ENCODE data around the gene KDSR.

Gene KDSR

GRCh38 chr18:63307551-63308200 lies 59.3 kb downstream of the KDSR start:
- no peak for DNase-seq (ENCODE audit: extremely low read depth in 1 of 2, low read depth in 1 of 2)

DNA sequence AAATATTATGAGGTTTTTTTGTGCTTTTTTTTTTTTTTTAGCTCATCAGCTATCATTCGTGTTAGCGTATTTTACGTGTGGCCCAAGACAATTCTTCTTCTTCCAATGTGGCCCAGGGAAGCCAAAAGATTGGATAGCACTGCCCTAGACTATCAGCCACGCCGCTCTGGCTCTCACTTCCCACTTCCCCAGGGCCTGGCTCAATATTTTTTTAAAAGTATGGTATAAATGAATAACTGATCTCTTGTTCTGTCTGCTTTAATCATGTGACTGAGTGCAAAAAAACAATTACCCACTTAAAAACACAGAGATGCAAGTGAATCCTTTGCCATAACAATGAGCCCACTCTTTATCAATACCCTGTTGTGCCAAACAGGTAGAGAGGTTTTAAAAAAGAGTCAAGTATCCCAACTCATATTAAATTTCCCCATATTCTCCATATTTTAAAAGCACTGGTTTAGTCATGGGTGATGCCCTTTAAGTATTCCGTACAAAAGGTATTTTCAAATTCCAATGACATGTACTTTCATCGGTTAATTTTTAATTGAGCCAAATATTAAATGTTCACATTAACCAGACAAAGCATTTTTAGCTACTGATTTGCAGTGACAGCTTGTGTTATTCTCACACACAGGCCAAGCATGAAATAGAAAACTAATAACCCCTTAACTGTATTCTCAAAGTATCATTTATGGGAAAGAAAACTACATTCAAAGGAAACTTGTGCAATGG lies 60.0 kb downstream of the KDSR start:
- DNase-seq (ENCODE audit: extremely low read depth in 1 of 2, low read depth in 1 of 2) = no peak

GRCh38 chr18:63306249-63306648 lies 60.8 kb downstream of the KDSR start:
- no peak for DNase-seq (ENCODE audit: extremely low read depth in 1 of 2, low read depth in 1 of 2)

- DNase-seq (ENCODE audit: extremely low read depth in 1 of 2, low read depth in 1 of 2) = no peak
These were observed 63.5 kb downstream of the KDSR start for GRCh38 chr18:63303547-63303946.

DNA sequence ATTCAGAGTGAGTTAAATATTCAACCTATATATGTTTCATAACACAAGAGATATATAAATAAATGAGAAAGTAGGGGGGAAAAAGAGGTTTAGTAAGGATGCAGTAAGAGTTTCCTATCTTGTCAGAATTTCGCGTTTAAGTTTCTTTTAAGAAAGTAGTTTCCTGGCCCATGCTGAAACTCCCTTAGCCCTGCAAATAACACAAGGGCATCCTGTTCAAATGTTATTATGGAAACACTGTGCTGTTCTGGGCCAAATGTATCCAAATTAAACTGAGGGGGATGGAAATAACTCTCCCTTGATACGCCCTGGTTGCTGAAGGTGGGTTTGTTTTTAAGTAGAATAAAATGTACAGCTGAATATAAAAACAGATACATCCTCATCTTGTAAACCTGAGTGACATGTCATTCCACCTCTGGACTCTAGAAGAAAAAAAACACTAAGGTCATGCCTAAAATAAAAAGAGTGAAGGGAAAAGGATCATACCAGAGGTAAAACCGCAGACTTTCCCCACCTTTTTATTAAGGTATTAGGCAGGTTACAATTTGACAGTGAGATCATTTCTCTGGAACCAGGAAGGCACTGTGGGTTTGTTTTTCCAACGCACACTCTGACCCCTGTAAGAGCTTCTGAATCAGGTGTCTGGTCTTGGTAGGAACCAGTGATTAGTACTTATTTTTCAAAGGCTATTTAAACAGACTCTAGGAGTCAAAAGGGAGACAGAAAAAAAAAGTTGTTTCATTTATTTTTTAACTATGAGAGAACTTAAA lies 64.2 kb downstream of the KDSR start:
- no peak for DNase-seq (ENCODE audit: extremely low read depth in 1 of 2, low read depth in 1 of 2)

- DNase-seq (ENCODE audit: extremely low read depth in 1 of 2, low read depth in 1 of 2) = no peak
These were observed 64.8 kb downstream of the KDSR start for GRCh38 chr18:63302220-63302619.

- no peak for DNase-seq (ENCODE audit: extremely low read depth in 1 of 2, low read depth in 1 of 2)
These were observed 65.6 kb downstream of the KDSR start for GRCh38 chr18:63301434-63301833.

DNA sequence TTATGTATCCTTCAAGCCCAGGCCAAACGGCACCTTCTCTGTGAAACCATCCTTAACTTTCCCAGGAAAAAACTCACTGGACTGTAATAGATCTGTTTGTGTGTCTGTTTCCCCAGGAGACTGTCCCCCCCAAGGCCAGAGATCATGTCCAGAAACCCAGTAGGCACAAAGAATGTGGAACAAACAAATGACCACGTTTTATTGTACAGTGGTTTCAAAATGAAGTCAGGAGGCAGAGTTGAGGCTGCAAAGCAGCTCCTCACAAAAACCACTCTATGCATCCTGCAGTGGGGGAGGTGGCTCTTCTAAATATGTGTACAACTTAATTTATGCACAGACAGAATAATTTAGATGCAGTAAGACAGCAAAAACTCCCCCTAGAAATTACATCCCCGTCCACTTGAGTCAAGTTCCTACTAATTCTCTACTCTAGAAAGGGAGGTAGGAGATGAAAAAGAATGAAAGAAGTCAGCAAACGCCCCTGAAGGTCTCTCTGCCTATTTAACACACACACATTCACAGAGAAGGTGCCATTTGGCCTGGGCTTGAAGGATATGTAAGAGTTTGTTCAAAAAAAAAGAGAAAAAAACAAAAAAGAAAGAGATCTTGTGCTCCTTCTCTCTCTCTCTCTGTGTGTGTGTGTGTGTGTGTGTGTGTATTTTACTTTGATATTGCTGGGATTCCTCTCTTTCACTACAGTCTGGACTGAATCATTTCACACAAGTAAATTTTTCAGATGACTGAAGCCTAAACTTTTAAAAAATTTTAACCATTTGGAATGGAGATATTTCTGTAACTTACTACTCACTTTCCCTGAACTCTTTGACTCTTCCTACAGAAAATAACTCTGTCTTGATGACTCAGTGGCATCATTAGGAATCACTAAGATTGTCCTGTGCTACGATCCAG lies 66.9 kb downstream of the KDSR start:
- no peak for DNase-seq (ENCODE audit: extremely low read depth in 1 of 2, low read depth in 1 of 2)

DNA sequence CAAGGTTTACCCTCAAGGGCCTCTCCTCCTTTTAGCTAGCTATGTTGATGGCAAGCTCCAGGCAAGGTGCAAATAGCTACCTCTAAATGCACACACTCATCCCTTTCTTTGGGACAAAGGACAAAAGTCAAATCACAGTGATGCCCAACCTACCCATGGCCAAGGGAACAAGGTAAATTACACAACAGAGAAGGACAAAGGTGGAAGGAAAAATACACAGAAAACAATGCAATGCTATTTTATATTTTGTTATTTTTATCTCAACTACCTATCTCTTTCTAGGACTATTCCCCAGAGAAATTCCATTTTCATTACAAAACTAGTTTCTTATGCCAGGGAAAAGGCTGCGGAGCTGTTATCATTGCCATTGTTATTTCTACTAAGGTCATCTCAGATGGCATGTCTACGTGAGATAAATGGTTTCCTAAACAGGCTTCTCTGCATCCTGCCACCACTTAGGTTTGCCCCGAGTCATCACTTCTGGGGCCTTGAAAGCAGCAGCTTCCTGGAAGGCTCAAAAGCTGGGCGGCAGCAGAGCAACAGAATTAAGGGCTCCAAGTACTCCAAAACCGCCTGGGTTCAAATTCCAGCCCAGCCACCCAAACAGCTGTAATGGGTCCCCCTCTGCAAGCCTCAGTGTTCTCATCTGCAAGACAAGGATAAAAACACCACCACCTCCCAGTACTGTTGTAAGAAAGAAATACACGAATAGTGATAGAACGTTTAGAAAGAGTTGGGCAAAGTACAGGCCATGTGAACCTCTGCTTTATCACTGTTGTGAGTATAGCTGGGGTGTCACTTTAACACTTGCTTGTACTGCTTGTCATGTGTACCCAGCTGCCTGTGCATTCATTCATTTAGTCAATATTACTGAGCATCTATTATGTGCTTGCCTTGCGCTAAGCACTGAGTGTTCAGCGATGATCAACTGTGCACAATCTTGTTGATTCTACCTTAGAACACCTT lies 68.3 kb downstream of the KDSR start:
- DNase-seq (ENCODE audit: extremely low read depth in 1 of 2, low read depth in 1 of 2) = no peak

GRCh38 chr18:63297687-63298399 lies 69.2 kb downstream of the KDSR start:
- DNase-seq (ENCODE audit: extremely low read depth in 1 of 2, low read depth in 1 of 2) = no peak

DNA sequence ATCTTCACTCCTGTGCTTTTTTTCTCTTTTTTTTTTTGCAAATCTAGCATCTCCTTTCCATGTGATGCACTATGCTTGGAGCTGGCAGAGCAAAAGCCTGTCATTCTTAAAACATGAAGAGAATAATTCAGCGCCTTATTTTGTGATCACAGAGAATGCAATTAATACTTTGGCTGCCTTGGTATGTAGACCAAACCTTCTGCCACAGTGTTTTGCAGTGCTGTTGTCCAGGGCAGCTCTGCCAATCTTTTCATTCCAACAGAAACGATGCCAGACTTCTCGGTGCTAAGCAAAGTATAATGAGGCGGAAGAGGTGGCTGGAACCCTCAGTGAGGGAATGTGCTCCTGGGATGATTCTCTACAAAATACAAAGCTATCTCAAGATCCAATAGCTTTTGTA lies 73.1 kb downstream of the KDSR start:
- no peak for DNase-seq (ENCODE audit: extremely low read depth in 1 of 2, low read depth in 1 of 2)

GRCh38 chr18:63292831-63293683 lies 73.9 kb downstream of the KDSR start:
- DNase-seq (ENCODE audit: extremely low read depth in 1 of 2, low read depth in 1 of 2) = no peak

DNA sequence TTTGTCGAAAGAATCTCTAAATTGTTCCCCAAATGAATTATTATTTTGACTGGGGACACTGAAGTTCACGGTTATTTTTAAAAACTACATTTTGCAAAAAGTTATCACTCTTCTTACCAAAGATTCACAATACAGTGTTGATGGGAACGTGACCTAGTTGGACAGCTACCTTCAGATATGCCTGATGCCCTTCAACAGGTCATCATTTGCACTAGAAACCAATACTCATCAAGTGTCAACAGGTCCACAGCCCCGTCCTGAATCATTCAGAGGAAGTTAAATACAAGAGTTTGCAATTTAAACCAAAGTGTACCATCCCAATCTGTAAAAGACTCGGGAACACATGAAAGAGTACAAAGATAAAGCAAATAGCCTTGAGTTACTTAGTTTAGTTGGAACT lies 75.7 kb downstream of the KDSR start:
- no peak for DNase-seq (ENCODE audit: extremely low read depth in 1 of 2, low read depth in 1 of 2)

GRCh38 chr18:63290821-63291200 lies 76.2 kb downstream of the KDSR start:
- DNase-seq (ENCODE audit: extremely low read depth in 1 of 2, low read depth in 1 of 2) = no peak

GRCh38 chr18:63290166-63290820 lies 76.7 kb downstream of the KDSR start:
- DNase-seq (ENCODE audit: extremely low read depth in 1 of 2, low read depth in 1 of 2) = no peak

- no peak for DNase-seq (ENCODE audit: extremely low read depth in 1 of 2, low read depth in 1 of 2)
These were observed 78.7 kb downstream of the KDSR start for GRCh38 chr18:63288311-63288710.

- DNase-seq (ENCODE audit: extremely low read depth in 1 of 2, low read depth in 1 of 2) = no peak
These were observed 79.2 kb downstream of the KDSR start for GRCh38 chr18:63287691-63288220.
